Choroid plexus epithelial cell (primary cell): ENCODE measurements around the gene CEP89.

Experiments
- DNase-seq: peaks from one replicate; pipeline ENCODE4 v3.0.0-alpha.2; 2010; ENCODE audit warnings: low read depth
- H3K4me3 ChIP-seq: 2 replicates; pipeline ENCODE4 v1.5.1; 2011; ENCODE audit warnings: low read depth, mild to moderate bottlenecking, control low read depth, low read length, moderate library complexity
- CTCF ChIP-seq: conservative IDR thresholded peaks from 2 replicates; pipeline ENCODE4 v1.5.1; 2011; ENCODE audit warnings: low read depth, mild to moderate bottlenecking, control low read depth, inconsistent platforms, low read length, moderate library complexity

The CEP89 gene

GRCh38 chr19:32863841-32864240, 107.9 kb downstream of the CEP89 start:
- no peak for DNase-seq
- H3K4me3 ChIP-seq, result no peak overlapping the region
- TF ChIP-seq CTCF, result no peak

- no peak for TF ChIP-seq CTCF
- H3K4me3 ChIP-seq, result no peak overlapping the region
- no peak for DNase-seq
Measured at GRCh38 chr19:32863301-32863700, 108.5 kb downstream of the CEP89 start.

- no peak overlapping the region for H3K4me3 ChIP-seq
- no peak for TF ChIP-seq CTCF
- no peak for DNase-seq
Measured at GRCh38 chr19:32862741-32863140, 109.0 kb downstream of the CEP89 start.

GRCh38 chr19:32862173-32862572, 109.6 kb downstream of the CEP89 start:
- TF ChIP-seq CTCF, result no peak
- no peak overlapping the region for H3K4me3 ChIP-seq
- no peak for DNase-seq

- no peak for TF ChIP-seq CTCF
- no peak for DNase-seq
- H3K4me3 ChIP-seq, result no peak overlapping the region
Measured at GRCh38 chr19:32861596-32861995, 110.2 kb downstream of the CEP89 start.

GRCh38 chr19:32859591-32859990, 112.2 kb downstream of the CEP89 start:
- no peak overlapping the region for H3K4me3 ChIP-seq
- DNase-seq, result no peak
- no peak for TF ChIP-seq CTCF

GRCh38 chr19:32858559-32858958, 113.2 kb downstream of the CEP89 start:
- no peak for TF ChIP-seq CTCF
- H3K4me3 ChIP-seq, result no peak overlapping the region
- no peak for DNase-seq
